ENCODE data around the gene DNAJC28.

- TF ChIP-seq POLR2A (IDR thresholded peaks at IDR 0.05) (no peak), CTCF (IDR thresholded peaks at IDR 0.05) (no peak), POLR2AphosphoS5 (IDR thresholded peaks at IDR 0.05) (no peak)
These were observed 19.3 kb upstream of the DNAJC28 start for GRCh38 chr21:33510826-33511225.

Measured in sigmoid colon (tissue), 4 donors.